GM21390 (cell line): ENCODE measurements around the gene RFC4.

Experiments
- ATAC-seq: cut with Tn5 transposase; IDR thresholded peaks from one replicate; pipeline ENCODE4 v1.9.1; 2021; ENCODE audit not compliant: unreplicated experiment

RFC4 gene

GRCh38 chr3:186787642-186788481 is 18.4 kb downstream of the RFC4 start:
- ATAC-seq: no peak

- no peak for ATAC-seq
Measured at GRCh38 chr3:186786922-186787321, 19.4 kb downstream of the RFC4 start.

DNA sequence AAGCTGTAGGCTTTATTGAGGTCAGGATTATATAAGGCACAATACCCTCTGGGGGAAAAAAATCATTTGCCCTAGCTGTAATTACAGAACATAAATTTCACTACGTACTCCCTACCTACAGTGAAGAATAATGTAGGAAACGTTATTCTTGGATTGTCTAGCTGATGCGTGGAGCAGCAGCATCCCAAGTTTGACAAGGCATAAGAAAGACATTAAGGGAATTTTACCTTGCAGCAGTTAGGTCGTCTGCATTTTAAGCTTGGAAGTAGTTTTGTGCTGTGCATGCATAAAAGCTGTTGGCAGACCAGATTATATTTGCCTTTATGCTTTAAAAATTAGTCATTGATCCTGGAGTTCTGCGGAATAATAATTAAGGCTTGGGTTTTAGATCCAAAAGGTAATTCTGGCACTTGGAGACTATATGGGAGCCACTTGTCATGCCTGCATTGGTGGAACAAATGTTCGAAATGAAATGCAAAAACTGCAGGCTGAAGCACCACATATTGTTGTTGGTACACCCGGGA is 20.7 kb downstream of the RFC4 start:
- ATAC-seq: no peak

DNA sequence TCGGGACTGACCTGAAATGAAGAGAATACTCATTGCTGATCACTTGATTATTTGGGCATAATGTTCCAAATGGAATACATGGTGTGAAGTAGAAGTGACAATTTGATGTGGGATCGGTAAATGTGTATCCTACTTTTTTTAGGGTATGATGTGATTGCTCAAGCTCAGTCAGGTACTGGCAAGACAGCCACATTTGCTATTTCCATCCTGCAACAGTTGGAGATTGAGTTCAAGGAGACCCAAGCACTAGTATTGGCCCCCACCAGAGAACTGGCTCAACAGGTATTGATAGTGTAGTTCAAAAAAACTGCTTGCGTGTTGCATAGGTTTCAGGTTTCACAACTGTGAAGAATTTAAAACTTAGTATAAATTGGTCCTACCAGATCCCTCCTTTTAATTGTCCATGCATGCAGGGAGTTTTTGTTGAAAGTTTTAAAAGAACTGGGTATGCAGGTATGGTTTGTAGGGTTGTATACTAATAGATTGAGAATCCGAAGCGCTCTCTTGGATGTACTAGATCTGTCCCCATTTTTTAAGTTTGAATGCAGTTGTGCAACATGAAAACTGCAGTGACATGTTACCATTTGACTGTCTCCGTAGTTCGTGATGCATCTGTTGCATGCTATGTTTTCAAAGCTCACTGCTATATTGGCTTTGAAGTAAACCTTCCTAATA is 21.3 kb downstream of the RFC4 start:
- no peak for ATAC-seq

GRCh38 chr3:186783731-186784515 is 22.4 kb downstream of the RFC4 start:
- peak; percentile 73 for ATAC-seq

DNA sequence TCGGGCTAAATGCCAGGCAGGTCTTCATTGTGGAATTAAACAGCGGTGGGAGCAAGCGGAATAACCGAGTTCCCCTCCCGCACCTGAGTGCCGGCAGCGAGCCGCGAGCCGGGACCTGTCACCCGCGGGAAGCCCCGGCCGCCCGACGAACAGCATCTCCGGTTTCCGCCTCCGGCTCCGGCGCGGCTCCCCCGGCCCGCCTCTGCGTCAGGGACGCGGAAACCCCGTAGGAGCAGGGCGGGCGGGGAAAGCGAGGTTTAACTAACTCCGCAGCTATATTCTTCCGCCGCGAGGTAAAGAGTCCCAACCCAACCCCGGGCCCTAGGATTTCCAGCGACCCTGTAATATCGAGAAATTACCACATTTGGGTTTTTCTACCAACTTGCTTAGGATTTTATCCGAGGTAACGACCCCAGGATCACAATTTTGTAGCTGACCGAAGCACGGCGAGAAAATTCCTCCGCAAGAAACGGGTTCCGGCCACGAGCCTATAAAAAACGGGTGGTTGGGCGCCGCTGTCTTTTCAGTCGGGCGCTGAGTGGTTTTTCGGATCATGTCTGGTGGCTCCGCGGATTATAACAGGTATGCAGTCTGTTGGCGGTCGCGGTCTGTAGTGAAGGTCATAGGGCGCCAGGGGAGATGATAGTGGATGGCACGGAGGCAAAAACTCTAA is 23.1 kb downstream of the RFC4 start, which contains the start of gene EIF4A2:
EIF4A2 (plus strand) TSS at position 520 of the 673 bp plus-strand sequence; CDS start at position 554, 34 bp downstream.
- ATAC-seq: peak; percentile 63

DNA sequence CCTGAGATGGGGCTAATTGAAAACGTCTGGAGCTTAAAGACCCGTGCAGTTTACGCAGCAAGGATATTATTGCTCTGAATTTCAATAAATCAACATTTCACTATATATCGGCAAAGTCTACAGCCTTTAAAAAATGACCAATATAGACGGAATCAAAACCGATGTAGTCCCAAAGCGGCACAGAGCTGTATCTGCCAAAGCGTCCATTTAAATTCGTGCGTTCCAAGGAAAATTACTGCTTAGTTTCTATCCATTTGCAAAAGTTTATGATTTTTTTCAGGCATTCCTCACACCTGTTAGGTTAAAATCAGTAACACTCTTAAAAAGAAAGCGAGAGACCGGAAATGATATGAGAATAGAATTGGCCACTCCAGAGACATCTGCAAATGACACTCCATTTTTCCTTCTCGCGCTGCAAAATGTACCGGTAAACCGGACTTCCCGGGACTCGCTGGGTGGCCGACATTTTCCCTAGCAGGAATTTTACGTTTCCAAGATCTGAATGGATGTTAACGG is 23.7 kb downstream of the RFC4 start:
- ATAC-seq: no peak

DNA sequence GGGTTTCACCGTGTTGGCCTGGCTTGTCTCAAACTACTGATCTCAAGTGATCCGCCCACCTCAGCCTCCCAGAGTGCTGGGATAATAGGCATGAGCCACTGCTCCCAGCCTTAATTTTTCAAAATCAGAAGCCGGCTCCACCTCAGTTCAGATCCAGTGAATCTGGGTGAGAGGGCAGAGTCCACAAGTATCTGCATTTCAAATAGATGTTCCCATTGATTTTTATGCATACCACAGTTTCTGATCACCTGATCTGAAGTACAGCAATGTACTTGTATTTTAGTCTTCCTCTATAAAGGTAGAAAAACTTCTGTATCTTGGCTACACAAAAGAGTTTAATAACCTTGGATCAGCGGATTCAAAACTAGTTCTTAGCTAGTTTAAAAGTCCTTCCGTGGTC is 27.1 kb downstream of the RFC4 start:
- ATAC-seq: no peak

GRCh38 chr3:186775999-186776398 is 30.3 kb downstream of the RFC4 start:
- no peak for ATAC-seq

- peak; percentile 90 for ATAC-seq
Measured at GRCh38 chr3:186772701-186773417, 33.4 kb downstream of the RFC4 start.

DNA sequence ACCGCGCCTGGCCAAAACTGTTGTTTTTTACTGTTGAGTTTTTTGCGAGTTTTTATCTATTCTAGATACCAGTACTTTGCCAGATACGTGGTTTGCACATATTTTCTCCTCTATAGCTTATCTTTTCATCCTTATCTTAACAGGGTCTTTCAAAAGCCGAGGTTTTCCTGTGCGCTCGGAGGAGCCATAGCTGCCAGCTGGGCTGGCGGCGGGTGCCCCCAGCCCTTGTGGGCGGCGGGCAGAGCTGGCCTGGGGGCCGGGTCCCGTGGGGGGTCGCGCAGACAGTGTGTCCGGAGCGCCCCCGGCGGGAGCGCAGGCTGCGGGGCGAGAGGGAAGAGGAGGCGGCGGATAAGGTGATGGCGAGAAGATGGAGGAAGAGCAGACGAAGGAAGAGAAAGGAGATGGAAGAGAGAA is 34.0 kb downstream of the RFC4 start:
- peak; percentile 27 for ATAC-seq

GRCh38 chr3:186760897-186761447 is 45.3 kb downstream of the RFC4 start:
- ATAC-seq: no peak

DNA sequence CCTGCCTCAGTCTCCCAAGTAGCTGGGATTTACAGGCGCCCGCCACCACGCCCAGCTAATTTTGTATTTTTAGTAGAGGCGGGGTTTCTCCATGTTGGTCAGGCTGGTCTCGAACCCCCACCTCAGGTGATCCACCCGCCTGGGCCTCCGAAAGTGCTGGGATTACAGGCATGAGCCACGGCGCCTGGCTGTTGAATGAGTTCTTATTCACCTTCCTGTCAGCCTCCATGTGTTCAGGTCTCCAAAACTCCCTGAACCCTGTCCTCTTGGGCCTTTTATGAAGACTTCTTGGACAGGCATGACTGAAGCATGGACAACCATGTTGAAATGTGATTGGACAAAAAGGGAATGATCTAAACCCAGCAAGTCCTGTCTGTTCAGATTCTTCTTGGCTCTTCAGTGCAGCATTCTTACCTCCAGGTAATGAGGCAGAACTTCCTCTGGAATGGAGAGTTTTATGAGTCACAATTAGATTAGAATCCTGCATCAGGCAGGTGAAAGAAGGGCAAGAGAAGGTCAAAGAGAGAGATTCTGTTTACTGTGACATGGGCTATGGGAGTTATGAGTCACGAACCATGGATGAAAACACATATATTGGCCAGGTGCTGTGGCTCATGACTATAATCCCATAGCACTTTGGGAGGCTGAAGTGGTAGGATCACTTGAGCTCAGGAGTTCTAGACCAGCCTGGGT is 46.0 kb downstream of the RFC4 start:
- no peak for ATAC-seq

GRCh38 chr3:186759231-186759930 is 46.9 kb downstream of the RFC4 start:
- no peak for ATAC-seq

GRCh38 chr3:186757686-186758220 is 48.5 kb downstream of the RFC4 start:
- no peak for ATAC-seq

GRCh38 chr3:186757214-186757613 is 49.1 kb downstream of the RFC4 start:
- ATAC-seq: no peak

DNA sequence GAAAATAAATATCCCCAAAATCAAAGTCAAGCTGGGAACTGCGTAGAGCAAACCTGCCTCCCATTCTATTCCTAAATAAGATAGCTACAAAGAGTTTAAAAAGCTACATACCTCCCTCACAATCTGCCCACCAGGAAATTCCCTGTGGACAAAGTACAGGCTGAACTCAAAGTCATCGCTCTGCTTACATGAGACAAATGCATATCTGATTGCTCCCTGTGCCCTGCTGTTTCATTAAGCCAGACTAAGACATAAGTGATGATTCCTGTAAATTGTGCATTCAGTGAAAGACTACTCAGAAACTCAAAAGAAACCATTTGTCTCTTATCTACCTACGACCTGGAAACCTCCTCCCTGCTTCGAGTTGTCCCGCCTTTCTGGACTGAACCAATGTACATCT is 51.4 kb downstream of the RFC4 start:
- no peak for ATAC-seq

- no peak for ATAC-seq
Measured at GRCh38 chr3:186754006-186754405, 52.3 kb downstream of the RFC4 start.
